SK-N-SH treated with all-trans-retinoic acid at 6 μM for 48 hours (cell line): Measurements from ENCODE around the gene MYPN.
"Not testable (repeated sequence)": the region's sequence is repeated elsewhere in the genome, so short reads cannot be mapped to it uniquely, and the experiment has no call there.

Experiments used
- ATAC-seq: fragments of 200-7000 bp; cut with Tn5 transposase; 3 replicates; pipeline ENCODE4 v1.9.1; 2020; ENCODE audit warnings: mild to moderate bottlenecking, moderate library complexity
- ARNTL ChIP-seq: fragments of 450-650 bp; formaldehyde crosslinking; IDR thresholded peaks from 2 replicates; pipeline ENCODE4 v1.5.0; 2020; ENCODE audit warnings: low read depth, mild to moderate bottlenecking, moderate library complexity, borderline replicate concordance
- BACH2 ChIP-seq: fragments of 250-450 bp; sonication (Bioruptor Pico); IDR thresholded peaks from 2 replicates; pipeline ENCODE4 v1.9.0; 2021; ENCODE audit warnings: mild to moderate bottlenecking, borderline replicate concordance
- CSDC2 ChIP-seq: fragments of 250-450 bp; sonication (Bioruptor Pico); IDR thresholded peaks from 2 replicates; pipeline ENCODE4 v1.5.0; 2020; ENCODE audit warnings: mild to moderate bottlenecking, moderate library complexity
- ESRRG ChIP-seq: fragments of 250-450 bp; sonication (Bioruptor Pico); IDR thresholded peaks from 2 replicates; pipeline ENCODE4 v1.6.1; 2021; ENCODE audit warnings: mild to moderate bottlenecking
- GLIS3 ChIP-seq: fragments of 250-450 bp; sonication (Bioruptor Pico); IDR thresholded peaks from 2 replicates; pipeline ENCODE4 v1.5.0; 2020; ENCODE audit warnings: mild to moderate bottlenecking, moderate library complexity
- ISL1 ChIP-seq: fragments of 250-450 bp; sonication (Bioruptor Pico); IDR thresholded peaks from 2 replicates; pipeline ENCODE4 v2.1.2; 2022; ENCODE audit warnings: mild to moderate bottlenecking, moderate library complexity
- OSR1 ChIP-seq: fragments of 250-450 bp; sonication (Bioruptor Pico); IDR thresholded peaks from 2 replicates; pipeline ENCODE4 v1.8.0; 2022; ENCODE audit warnings: moderate library complexity, mild to moderate bottlenecking, inconsistent platforms
- POU6F1 ChIP-seq: fragments of 250-450 bp; sonication (Bioruptor Pico); IDR thresholded peaks from 2 replicates; pipeline ENCODE4 v1.8.0; 2021; ENCODE audit warnings: low read depth, mild to moderate bottlenecking, moderate library complexity, borderline replicate concordance
- RARB ChIP-seq: fragments of 250-450 bp; sonication (Bioruptor Pico); IDR thresholded peaks from 2 replicates; pipeline ENCODE4 v1.8.0; 2021; ENCODE audit warnings: mild to moderate bottlenecking, moderate library complexity
- SNAI2 ChIP-seq: fragments of 250-450 bp; sonication (Bioruptor Pico); IDR thresholded peaks from 2 replicates; pipeline ENCODE4 v1.5.0; 2020; ENCODE audit warnings: mild to moderate bottlenecking, moderate library complexity
- TCF4 ChIP-seq: fragments of 250-450 bp; sonication (Bioruptor Pico); IDR thresholded peaks from 2 replicates; pipeline ENCODE4 v1.8.0; 2021; ENCODE audit warnings: mild to moderate bottlenecking, moderate library complexity, borderline replicate concordance
- TOX ChIP-seq: fragments of 250-450 bp; sonication (Bioruptor Pico); IDR thresholded peaks from 2 replicates; pipeline ENCODE4 v1.8.0; 2021; ENCODE audit warnings: mild to moderate bottlenecking, moderate library complexity, borderline replicate concordance
- TSHZ2 ChIP-seq: fragments of 250-450 bp; sonication (Bioruptor Pico); IDR thresholded peaks from 2 replicates; pipeline ENCODE4 v1.5.0; 2020; ENCODE audit warnings: mild to moderate bottlenecking, moderate library complexity
- ZC3H10 ChIP-seq: fragments of 250-450 bp; sonication (Bioruptor Pico); IDR thresholded peaks from 2 replicates; pipeline ENCODE4 v1.5.1; 2021; ENCODE audit warnings: mild to moderate bottlenecking, moderate library complexity
- ZFP3 ChIP-seq: fragments of 250-450 bp; sonication (Bioruptor Pico); IDR thresholded peaks from 2 replicates; pipeline ENCODE4 v1.5.0; 2020; ENCODE audit warnings: mild to moderate bottlenecking, moderate library complexity
- ZFP30 ChIP-seq: fragments of 450-650 bp; formaldehyde crosslinking; IDR thresholded peaks from 2 replicates; pipeline ENCODE4 v1.5.0; 2022; ENCODE audit warnings: mild to moderate bottlenecking, moderate library complexity
- ZNF565 ChIP-seq: fragments of 450-650 bp; formaldehyde crosslinking; conservative IDR thresholded peaks from 2 replicates; pipeline ENCODE4 v1.5.0; 2020; ENCODE audit warnings: low read depth, mild to moderate bottlenecking, moderate library complexity
- ZNF70 ChIP-seq: fragments of 450-650 bp; formaldehyde crosslinking; IDR thresholded peaks from 2 replicates; pipeline ENCODE4 v1.5.0; 2020; ENCODE audit warnings: mild to moderate bottlenecking, moderate library complexity
- ZNF8 ChIP-seq: fragments of 450-650 bp; formaldehyde crosslinking; IDR thresholded peaks from 2 replicates; pipeline ENCODE4 v1.5.0; 2020; ENCODE audit warnings: mild to moderate bottlenecking, moderate library complexity

MYPN gene

GRCh38 chr10:68192113-68192512, 82.8 kb downstream of the MYPN start (continued):
- TF ChIP-seq ZNF8 (CRISPR knock-in tag), result no peak
- no peak for TF ChIP-seq ESRRG (CRISPR knock-in tag)
- no peak for TF ChIP-seq CSDC2 (CRISPR knock-in tag)
- TF ChIP-seq TCF4 (CRISPR knock-in tag), result no peak
- no peak for TF ChIP-seq BACH2 (CRISPR knock-in tag)

GRCh38 chr10:68194290-68194689, 85.0 kb downstream of the MYPN start:
- TF ChIP-seq GLIS3 (no peak), OSR1 (CRISPR knock-in tag) (no peak)
- ATAC-seq, result no peak

GRCh38 chr10:68195776-68196175, 86.5 kb downstream of the MYPN start:
- ATAC-seq, result not testable (repeated sequence)

GRCh38 chr10:68196701-68197100, 87.4 kb downstream of the MYPN start:
- TF ChIP-seq POU6F1 (CRISPR knock-in tag) (no peak), CSDC2 (CRISPR knock-in tag) (no peak), ZFP30 (CRISPR knock-in tag) (no peak), ZNF70 (no peak), ZNF8 (CRISPR knock-in tag) (no peak), ESRRG (CRISPR knock-in tag) (no peak), ZC3H10 (CRISPR knock-in tag) (no peak), GLIS3 (no peak), TSHZ2 (CRISPR knock-in tag) (no peak), SNAI2 (no peak), OSR1 (CRISPR knock-in tag) (no peak), ISL1 (CRISPR knock-in tag) (no peak), BACH2 (CRISPR knock-in tag) (no peak), ZFP3 (no peak), ZNF565 (CRISPR knock-in tag) (no peak), ARNTL (CRISPR knock-in tag) (no peak), RARB (CRISPR knock-in tag) (no peak), TCF4 (CRISPR knock-in tag) (no peak)
- TF ChIP-seq, all 23 proteins: peak for 0
- ATAC-seq, result no peak

GRCh38 chr10:68202960-68203353, 93.7 kb downstream of the MYPN start:
- ATAC-seq, result peak; percentile 69; the same call in 2 of the 3 replicates
- TF ChIP-seq TCF4 (CRISPR knock-in tag) (no peak), TSHZ2 (CRISPR knock-in tag) (no peak), ZNF565 (CRISPR knock-in tag) (no peak), OSR1 (CRISPR knock-in tag) (no peak), ZC3H10 (CRISPR knock-in tag) (no peak), ARNTL (CRISPR knock-in tag) (no peak), TOX (no peak), POU6F1 (CRISPR knock-in tag) (no peak), ESRRG (CRISPR knock-in tag) (no peak), GLIS3 (no peak), ZFP3 (no peak), ISL1 (CRISPR knock-in tag) (no peak)
- TF ChIP-seq, all 23 proteins: peak for 0
